AML-193 (cell line): ENCODE data around the gene METTL25.

ENCODE experiments used
- DNase-seq, 2 experiments: peaks; one replicate each; lab custom pipeline; 2025; lab: John Stamatoyannopoulos, UW

METTL25 gene

GRCh38 chr12:82473111-82473754 is 114.9 kb downstream of the METTL25 start:
- DNase-seq: no peak

GRCh38 chr12:82474181-82474797 is 116.0 kb downstream of the METTL25 start:
- DNase-seq: no peak

GRCh38 chr12:82474798-82475184 is 116.5 kb downstream of the METTL25 start:
- DNase-seq: no peak

- no peak for DNase-seq
Measured at GRCh38 chr12:82475211-82475610, 116.9 kb downstream of the METTL25 start.

- DNase-seq: no peak
Measured at GRCh38 chr12:82476511-82476910, 118.2 kb downstream of the METTL25 start.

- no peak for DNase-seq
Measured at GRCh38 chr12:82479511-82479910, 121.2 kb downstream of the METTL25 start.

GRCh38 chr12:82480606-82481005 is 122.3 kb downstream of the METTL25 start:
- DNase-seq: no peak

GRCh38 chr12:82481954-82482353 is 123.6 kb downstream of the METTL25 start:
- DNase-seq: no peak

- DNase-seq: no peak
Measured at GRCh38 chr12:82486524-82487235, 128.4 kb downstream of the METTL25 start.

- no peak for DNase-seq
Measured at GRCh38 chr12:82504409-82504808, 146.1 kb downstream of the METTL25 start.

- no peak for DNase-seq
Measured at GRCh38 chr12:82505150-82505549, 146.8 kb downstream of the METTL25 start.

GRCh38 chr12:82507686-82508085 is 149.4 kb downstream of the METTL25 start:
- no peak for DNase-seq

- DNase-seq: no peak
Measured at GRCh38 chr12:82510386-82510785, 152.1 kb downstream of the METTL25 start.

- no peak for DNase-seq
Measured at GRCh38 chr12:82514880-82515279, 156.6 kb downstream of the METTL25 start.

- DNase-seq: no peak
Measured at GRCh38 chr12:82515652-82516051, 157.3 kb downstream of the METTL25 start.

- DNase-seq: peak; percentile 8 to 15
Measured at GRCh38 chr12:82517027-82517426, 158.7 kb downstream of the METTL25 start.

GRCh38 chr12:82517808-82518207 is 159.5 kb downstream of the METTL25 start:
- DNase-seq: no peak

- no peak for DNase-seq
Measured at GRCh38 chr12:82519510-82519909, 161.2 kb downstream of the METTL25 start.

GRCh38 chr12:82522285-82522684 is 164.0 kb downstream of the METTL25 start:
- DNase-seq: no peak

GRCh38 chr12:82522762-82523161 is 164.4 kb downstream of the METTL25 start:
- no peak for DNase-seq

- DNase-seq: no peak
Measured at GRCh38 chr12:82523996-82524395, 165.7 kb downstream of the METTL25 start.

- no peak for DNase-seq
Measured at GRCh38 chr12:82524641-82525040, 166.3 kb downstream of the METTL25 start.

- no peak for DNase-seq
Measured at GRCh38 chr12:82525616-82526015, 167.3 kb downstream of the METTL25 start.
